RWPE2 (cell line): Measurements from ENCODE around the gene PCCA.
"Not testable (repeated sequence)": the region's sequence is repeated elsewhere in the genome, so short reads cannot be mapped to it uniquely, and the experiment has no call there.

Experiments
- ATAC-seq: fragments of 200-7000 bp; cut with Tn5 transposase; 3 replicates; pipeline ENCODE4 v1.9.1; 2021; ENCODE audit warnings: low read depth
- DNase-seq: peaks from one replicate; pipeline ENCODE4 v3.0.0-alpha.2; 2020; ENCODE audit warnings: low spot score
- H3K27ac ChIP-seq: fragments of 450-650 bp; 2 replicates; pipeline ENCODE4 v1.5.1; 2017; ENCODE audit warnings: mild to moderate bottlenecking; ENCODE audit not compliant: poor library complexity, severe bottlenecking
- H3K27me3 ChIP-seq: fragments of 250-450 bp; sonication (Bioruptor Pico); 2 replicates; pipeline ENCODE4 v1.5.1; 2021; ENCODE audit warnings: mild to moderate bottlenecking, moderate library complexity; ENCODE audit not compliant: insufficient read depth, poor library complexity, severe bottlenecking
- H3K36me3 ChIP-seq: fragments of 250-450 bp; sonication (Bioruptor Pico); 2 replicates; pipeline ENCODE4 v1.5.1; 2020; ENCODE audit warnings: low read depth, mild to moderate bottlenecking, moderate library complexity
- H3K4me1 ChIP-seq: fragments of 250-450 bp; sonication (Bioruptor Pico); 2 replicates; pipeline ENCODE4 v1.5.1; 2021; ENCODE audit warnings: mild to moderate bottlenecking, moderate library complexity; ENCODE audit not compliant: insufficient read depth, poor library complexity, severe bottlenecking
- H3K4me3 ChIP-seq: fragments of 250-450 bp; sonication (Bioruptor Pico); 2 replicates; pipeline ENCODE4 v1.5.1; 2021; ENCODE audit warnings: mild to moderate bottlenecking, moderate library complexity; ENCODE audit not compliant: severe bottlenecking
- H3K9me3 ChIP-seq: fragments of 250-450 bp; sonication (Bioruptor Pico); 2 replicates; pipeline ENCODE4 v1.5.1; 2021; ENCODE audit warnings: mild to moderate bottlenecking, moderate library complexity; ENCODE audit not compliant: severe bottlenecking
- TF ChIP-seq, protein P1 (sequence below): fragments of 450-650 bp; IDR thresholded peaks from one replicate; pipeline ENCODE4 v1.5.1; 2017; ENCODE audit warnings: mild to moderate bottlenecking, moderate library complexity; ENCODE audit not compliant: poor library complexity, severe bottlenecking

The PCCA gene

GRCh38 chr13:100158569-100158968 is 69.7 kb downstream of the PCCA start:
- H3K27me3 ChIP-seq, result no peaks in the 10 kb centered on the region
- no peak overlapping the region for H3K27ac ChIP-seq
- no peak overlapping the region for H3K4me3 ChIP-seq
- DNase-seq (no peak), ATAC-seq (no peak)
- H3K36me3 ChIP-seq, result peaks cover 9% of the 10 kb centered on the region; the same call in 1 of the 2 replicates
- no peaks in the 10 kb centered on the region for H3K9me3 ChIP-seq
- TF ChIP-seq, protein P1, sequence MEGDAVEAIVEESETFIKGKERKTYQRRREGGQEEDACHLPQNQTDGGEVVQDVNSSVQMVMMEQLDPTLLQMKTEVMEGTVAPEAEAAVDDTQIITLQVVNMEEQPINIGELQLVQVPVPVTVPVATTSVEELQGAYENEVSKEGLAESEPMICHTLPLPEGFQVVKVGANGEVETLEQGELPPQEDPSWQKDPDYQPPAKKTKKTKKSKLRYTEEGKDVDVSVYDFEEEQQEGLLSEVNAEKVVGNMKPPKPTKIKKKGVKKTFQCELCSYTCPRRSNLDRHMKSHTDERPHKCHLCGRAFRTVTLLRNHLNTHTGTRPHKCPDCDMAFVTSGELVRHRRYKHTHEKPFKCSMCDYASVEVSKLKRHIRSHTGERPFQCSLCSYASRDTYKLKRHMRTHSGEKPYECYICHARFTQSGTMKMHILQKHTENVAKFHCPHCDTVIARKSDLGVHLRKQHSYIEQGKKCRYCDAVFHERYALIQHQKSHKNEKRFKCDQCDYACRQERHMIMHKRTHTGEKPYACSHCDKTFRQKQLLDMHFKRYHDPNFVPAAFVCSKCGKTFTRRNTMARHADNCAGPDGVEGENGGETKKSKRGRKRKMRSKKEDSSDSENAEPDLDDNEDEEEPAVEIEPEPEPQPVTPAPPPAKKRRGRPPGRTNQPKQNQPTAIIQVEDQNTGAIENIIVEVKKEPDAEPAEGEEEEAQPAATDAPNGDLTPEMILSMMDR, result no peak
- peaks cover 15% of the 10 kb centered on the region for H3K4me1 ChIP-seq

DNA sequence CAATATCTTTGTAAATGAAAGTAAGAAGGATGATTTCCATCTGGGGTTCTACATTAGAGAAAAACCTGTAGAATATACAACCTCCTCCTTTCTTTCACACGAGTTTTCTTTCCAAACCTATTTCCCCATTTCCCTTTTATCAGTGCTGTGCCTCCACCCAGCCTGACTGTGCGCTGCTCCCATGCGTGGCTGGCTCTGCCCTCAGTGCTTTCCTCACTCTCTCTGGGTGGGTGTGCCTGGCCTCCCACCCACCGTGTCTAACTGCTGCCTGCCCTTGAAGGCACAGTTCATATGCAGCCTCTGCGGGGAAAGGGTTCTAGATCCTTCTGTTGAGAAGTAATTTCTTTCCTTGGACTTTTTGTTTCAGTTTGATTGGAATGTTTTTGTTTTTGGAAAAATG is 70.7 kb downstream of the PCCA start:
- Histone ChIP-seq H3K36me3 (peaks cover 9% of the 10 kb centered on the region; the same call in 1 of the 2 replicates), H3K9me3 (no peaks in the 10 kb centered on the region), H3K27ac (no peak overlapping the region), H3K4me3 (no peak overlapping the region), H3K4me1 (peaks cover 15% of the 10 kb centered on the region), H3K27me3 (no peaks in the 10 kb centered on the region)
- TF ChIP-seq, protein P1, result no peak
- DNase-seq (no peak), ATAC-seq (no peak)

DNA sequence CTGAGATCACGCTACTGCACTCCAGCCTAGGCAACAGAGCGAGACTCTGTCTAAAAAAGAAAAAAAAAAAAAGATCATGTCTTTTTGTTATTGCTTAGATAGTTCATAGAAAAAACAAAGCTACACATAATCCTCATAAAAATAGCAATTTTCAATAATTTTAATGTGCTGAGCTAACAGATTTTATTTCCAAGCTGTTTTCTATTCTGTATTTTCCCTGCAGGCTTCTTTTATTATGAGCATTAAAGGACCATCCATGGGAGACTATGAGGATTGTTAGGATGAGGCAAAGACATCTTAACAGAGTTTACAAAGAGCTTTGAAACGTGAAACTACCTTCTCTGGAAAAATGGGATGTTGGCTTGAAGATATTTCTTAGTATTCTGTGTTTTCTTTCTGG is 71.6 kb downstream of the PCCA start:
- DNase-seq (no peak), ATAC-seq (no peak)
- peaks cover 9% of the 10 kb centered on the region; the same call in 1 of the 2 replicates for H3K36me3 ChIP-seq
- TF ChIP-seq, protein P1, result no peak
- H3K27ac ChIP-seq, result no peak overlapping the region
- H3K4me1 ChIP-seq, result peaks cover 15% of the 10 kb centered on the region
- no peaks in the 10 kb centered on the region for H3K27me3 ChIP-seq
- H3K9me3 ChIP-seq, result no peaks in the 10 kb centered on the region
- H3K4me3 ChIP-seq, result no peak overlapping the region

GRCh38 chr13:100163375-100163774 is 74.5 kb downstream of the PCCA start:
- Histone ChIP-seq H3K4me1 (no peaks in the 10 kb centered on the region), H3K27me3 (no peaks in the 10 kb centered on the region), H3K27ac (no peak overlapping the region), H3K9me3 (no peaks in the 10 kb centered on the region), H3K4me3 (no peak overlapping the region), H3K36me3 (no peaks in the 10 kb centered on the region)
- TF ChIP-seq, protein P1, result no peak
- no peak for ATAC-seq
- DNase-seq, result no peak

GRCh38 chr13:100173203-100173602 is 84.3 kb downstream of the PCCA start:
- DNase-seq, result no peak
- TF ChIP-seq, protein P1, result no peak
- H3K4me3 ChIP-seq, result no peak overlapping the region
- no peaks in the 10 kb centered on the region for H3K36me3 ChIP-seq
- no peaks in the 10 kb centered on the region for H3K27me3 ChIP-seq
- H3K27ac ChIP-seq, result no peak overlapping the region
- no peaks in the 10 kb centered on the region for H3K9me3 ChIP-seq
- no peak for ATAC-seq
- H3K4me1 ChIP-seq, result peaks cover 4% of the 10 kb centered on the region

GRCh38 chr13:100174455-100174854 is 85.6 kb downstream of the PCCA start:
- H3K9me3 ChIP-seq, ATAC-seq, H3K36me3 ChIP-seq, DNase-seq, H3K4me1 ChIP-seq, H3K27ac ChIP-seq, H3K27me3 ChIP-seq, H3K4me3 ChIP-seq: not testable (repeated sequence)
